HG03064 (cell line): ENCODE results near the gene VPS37C.
"Not testable (repeated sequence)": the region's sequence is repeated elsewhere in the genome, so short reads cannot be mapped to it uniquely, and the experiment has no call there.

Source experiments
- ATAC-seq: cut with Tn5 transposase; IDR thresholded peaks from one replicate; pipeline ENCODE4 v1.9.1; 2021; ENCODE audit warnings: low read depth; ENCODE audit not compliant: unreplicated experiment

Gene VPS37C

DNA sequence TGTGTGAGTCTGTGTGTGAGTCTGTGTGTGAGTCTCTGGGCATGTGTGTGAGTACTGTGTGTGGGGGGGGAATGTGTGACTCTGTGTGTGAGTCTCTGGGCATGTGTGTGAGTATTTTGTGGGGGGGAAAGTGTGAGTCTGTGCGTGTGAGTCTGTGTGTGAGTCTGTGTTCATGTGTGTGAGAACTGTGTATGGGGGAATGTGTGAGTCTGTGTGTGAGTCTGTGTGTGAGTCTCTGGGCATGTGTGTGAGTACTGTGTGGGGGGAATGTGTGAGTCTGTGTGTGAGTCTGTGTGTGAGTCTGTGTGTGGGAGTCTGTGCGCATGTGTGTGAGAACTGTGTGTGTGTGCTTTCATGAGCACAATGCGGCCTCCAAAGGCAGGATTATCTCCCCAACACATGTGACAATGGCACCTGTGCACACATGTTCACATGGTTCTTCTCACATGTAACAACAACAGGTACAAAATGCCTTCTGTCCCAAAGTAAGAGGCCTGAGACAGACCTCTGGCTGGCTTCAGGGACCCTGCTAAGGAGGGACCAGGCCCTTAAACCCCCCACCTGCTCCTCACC is 57.3 kb downstream of the VPS37C start:
- no peak for ATAC-seq

DNA sequence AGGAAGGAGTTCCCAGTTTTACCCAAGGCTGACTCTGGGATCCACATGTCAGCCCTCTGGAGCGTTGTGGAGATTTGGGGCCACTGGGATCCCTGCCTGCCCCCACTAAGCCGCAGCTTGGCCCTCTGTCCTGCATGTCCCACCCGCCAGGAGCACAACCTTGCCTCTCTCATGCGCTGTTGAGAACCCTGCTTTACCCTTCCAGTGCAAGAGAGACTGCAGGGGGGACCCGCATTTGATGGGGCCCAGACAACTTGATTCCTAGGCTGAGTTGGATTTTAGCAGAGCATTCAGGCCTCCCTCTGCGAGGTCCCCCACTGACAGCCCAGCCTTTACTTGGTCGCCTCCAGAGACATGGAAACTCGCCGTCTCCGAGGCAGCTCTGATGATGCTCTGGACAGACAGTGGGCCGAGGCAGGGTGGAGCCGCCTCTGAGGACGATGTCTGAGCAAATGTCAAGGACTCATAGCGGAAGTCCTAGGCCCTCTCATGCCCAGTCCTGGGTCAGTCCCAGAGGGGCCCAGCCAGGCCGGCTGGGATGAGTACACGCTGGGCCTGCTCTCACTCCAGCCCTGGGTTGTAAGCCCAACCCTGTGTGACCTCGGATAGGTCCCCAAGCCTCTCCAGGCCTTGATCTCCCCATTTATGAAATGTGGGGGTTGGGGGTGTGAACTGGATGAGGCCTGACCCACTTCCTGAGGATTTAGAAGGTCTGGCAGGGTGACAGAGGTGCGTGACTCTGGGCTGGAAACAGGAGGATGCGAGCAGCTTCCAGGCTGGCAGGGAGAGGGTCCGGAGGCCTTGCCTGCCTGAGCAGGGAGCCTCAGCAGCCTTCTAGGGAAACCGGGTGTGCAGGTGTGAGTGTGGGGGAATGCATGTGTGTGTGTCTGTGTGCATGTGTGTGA is 58.3 kb downstream of the VPS37C start:
- no peak for ATAC-seq

DNA sequence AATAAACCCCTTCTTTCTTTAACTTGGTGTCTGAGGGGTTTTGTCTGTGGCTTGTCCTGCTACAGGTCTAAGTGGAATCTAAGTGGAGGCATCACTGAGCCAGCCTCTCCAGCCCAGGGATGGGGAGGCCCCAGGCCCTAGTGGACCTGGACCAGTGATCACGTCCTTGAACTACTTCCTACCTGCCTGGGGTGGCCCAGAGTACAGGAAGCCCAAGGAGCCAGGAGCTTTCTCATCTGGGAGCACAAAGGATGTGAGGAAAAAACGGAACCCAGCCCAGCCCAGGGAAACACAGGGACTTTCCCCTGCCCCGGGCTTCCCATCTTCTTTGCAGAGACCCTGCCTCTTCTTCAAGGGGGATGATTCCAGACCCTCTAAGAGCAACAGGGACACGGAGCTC is 62.4 kb downstream of the VPS37C start:
- ATAC-seq, result no peak

DNA sequence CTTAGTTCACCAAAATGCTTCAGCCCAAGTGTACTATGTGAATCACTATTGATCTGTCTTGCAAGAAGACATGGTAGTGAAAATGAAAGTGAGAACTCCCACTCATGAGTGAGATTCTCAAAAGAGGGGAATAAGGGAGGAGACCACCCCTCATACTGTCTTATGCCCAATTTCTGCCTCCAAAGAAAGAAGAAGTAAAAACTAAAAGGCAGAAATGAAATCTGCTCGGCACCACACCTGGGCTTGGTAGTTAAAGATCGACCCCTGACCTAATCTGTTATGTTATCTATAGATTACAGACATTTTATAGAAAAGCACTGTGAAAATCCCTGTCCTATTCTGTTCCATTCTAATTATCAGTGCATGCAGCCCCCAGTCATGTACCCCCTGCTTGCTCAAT is 63.0 kb downstream of the VPS37C start:
- not testable (repeated sequence) for ATAC-seq

DNA sequence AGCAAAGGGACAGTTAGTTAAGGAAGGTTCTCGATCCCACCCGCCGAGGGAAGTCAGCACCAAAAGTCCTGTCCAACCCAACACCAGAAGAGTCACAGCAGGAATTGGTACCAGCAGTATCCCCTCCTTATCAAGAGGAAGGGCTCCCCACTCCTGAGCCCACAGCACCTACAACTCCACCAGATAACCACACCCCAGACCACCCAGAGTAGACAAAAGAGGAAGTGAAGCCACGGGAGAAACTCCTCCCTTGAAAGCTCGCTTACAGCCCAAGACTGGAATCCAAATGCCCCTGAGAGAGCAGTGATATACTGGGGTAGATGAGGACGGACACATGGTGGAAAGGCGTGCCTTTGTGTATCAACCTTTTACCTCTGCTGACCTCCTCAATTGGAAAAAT is 66.2 kb downstream of the VPS37C start:
- no peak for ATAC-seq

DNA sequence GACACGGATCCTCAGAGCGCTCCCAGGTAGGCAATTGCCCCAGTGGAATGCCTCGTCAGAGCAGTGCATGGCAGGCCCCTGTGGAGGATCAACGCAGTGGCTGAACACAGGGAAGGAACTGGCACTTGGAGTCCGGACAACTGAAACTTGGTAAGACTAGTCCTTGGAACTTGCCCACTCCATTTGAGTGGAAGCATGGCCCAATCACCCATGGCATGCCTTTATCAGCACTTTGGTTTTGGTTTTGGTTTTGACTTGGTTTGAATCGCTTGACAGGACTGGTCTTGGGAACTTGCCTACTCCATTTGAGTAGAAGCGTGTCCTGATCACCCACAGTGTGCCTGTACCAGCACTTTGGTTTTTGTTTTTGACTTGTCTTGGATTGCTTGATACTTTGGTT is 67.1 kb downstream of the VPS37C start:
- ATAC-seq, result not testable (repeated sequence)

DNA sequence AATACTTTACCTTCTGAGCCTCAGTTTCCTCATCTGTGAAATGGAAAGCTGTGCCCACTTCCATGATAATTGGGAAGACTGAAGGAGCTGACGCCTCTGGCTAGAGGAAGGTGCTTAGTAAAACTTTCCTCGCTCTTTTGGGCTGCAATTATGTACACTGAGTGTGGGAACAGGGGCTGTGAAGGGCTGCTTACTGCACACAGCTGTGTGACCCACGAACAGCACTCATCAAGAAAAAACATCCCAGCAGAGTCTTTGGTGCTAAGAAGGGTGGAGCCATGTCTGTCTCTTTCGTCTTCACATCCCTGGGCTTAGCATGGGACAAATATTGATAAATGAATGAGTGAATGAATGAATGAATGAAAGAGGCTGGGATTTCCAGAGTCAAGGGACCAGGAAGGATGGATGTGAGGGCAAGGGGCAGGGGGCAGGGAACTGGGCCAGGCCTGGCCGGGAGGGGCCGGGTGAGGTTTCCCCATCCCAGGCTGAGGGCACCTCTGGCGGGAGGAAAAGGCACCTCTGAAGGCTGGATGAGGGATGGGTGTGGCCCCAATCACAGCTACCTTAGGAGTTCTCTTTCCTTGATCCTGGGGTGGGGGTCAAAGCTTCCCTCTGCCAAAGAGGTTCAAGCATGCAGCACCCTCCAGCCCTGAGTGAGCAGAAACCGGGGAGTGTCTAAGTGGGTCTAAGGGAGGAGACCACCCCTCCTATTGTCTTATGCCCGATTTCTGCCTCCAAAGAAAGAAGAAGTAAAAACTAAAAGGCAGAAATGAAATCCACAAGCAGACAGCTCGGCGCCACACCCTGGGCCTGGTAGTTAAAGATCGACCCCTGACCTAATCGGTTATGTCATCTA is 68.1 kb downstream of the VPS37C start:
- no peak for ATAC-seq

DNA sequence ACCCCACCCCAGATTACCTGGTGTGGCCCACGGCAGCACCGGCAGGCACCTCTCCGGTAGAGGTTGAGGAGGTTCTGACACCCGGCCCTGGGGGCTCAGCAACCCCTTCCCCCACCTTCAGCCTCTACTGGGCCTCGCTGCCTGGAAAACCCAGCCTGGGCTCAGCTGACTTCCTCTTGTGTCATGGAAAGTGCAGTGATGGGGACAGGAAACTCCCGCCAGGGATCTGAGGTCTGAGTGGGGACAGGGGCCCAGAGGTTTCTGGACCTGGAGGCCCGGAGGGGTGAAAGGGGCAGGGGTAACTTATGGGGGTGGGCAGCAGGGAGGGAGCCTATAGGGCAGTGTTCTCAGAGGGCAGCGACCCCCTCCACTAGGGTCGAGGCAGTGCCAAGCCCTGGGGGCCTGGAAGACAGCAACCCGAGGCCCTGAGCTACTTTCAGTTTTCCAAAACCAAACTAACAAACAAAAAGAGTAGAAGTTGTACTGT is 68.9 kb downstream of the VPS37C start:
- no peak for ATAC-seq

DNA sequence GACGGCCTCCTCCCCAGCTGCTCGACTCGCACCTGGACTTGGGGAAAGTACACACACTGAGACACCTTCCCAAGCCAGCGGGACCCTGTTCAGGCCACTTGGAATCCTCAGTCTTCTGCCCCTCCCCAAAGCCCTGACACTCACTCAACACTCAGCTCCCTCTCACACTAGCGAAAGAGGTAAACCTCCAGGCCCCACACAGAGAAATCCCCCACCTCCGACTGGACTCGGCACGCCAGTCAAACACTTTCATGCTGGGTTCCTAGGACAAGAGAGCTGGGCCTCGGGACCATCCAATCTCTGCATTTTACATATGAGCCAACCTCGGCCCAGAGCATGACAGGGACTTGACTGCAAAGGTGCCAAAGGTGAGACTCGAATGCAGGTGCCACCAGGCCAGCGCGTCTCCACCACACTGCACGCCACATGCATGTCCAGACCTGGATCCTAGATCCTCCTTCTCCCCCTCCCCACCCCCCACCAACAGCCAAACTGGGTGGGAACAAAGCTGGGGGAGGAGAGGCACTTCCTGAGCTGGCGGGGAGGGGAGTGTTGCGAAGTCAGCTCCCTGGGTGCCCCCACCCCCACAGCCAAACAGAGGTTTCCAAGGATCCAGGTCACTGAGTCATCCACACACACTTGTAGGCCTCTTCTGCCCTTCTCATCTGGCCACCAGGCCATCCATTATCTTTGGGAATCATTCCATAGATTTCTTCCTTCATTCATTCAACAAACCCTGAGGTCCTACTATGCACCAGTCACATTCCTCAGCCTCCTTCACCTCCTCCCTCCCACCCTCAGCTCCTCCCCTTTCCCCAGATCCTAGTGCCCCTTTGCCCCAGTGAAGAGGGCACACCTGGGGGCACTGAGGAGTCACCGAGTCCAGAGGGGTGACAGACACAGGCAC is 69.6 kb downstream of the VPS37C start:
- no peak for ATAC-seq

DNA sequence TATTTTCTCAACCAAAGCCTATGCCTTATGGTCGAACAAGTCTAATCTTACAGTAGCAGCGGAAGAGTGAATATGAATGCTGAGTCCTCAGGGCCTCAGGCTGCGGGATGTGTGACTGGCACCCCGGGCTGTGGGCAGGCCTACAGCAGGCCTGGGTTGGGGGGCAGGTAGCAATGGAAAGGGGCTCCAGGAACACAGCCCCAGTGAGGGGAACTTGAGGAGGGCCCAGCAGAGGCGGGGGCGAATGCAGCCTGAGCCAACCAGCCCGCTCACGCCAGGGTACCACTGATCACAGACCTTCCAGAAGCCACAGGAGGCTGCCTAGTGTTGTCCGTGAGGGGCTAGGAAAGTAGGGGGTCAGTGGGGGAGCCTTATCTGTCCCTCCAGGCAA is 70.2 kb downstream of the VPS37C start:
- ATAC-seq, result no peak

DNA sequence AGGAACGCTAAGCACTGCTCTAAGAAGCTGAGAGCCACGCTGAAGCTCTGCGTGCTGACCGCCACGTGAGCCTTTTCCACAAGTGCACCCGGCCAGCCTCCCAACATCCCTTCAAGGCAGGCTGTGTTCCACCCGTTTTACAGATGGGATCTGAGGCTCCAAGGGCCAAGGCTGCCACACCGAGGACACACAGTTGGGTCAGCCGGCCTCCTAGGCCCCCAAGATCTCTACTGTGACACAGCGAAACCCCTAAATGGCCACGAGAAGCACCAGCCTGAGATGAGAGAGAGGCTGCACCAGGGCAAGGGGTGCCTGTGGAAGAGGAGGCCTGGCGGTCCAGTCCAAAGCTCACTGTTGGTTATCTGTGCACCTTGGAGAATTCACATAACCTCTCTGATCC is 70.7 kb downstream of the VPS37C start:
- no peak for ATAC-seq

DNA sequence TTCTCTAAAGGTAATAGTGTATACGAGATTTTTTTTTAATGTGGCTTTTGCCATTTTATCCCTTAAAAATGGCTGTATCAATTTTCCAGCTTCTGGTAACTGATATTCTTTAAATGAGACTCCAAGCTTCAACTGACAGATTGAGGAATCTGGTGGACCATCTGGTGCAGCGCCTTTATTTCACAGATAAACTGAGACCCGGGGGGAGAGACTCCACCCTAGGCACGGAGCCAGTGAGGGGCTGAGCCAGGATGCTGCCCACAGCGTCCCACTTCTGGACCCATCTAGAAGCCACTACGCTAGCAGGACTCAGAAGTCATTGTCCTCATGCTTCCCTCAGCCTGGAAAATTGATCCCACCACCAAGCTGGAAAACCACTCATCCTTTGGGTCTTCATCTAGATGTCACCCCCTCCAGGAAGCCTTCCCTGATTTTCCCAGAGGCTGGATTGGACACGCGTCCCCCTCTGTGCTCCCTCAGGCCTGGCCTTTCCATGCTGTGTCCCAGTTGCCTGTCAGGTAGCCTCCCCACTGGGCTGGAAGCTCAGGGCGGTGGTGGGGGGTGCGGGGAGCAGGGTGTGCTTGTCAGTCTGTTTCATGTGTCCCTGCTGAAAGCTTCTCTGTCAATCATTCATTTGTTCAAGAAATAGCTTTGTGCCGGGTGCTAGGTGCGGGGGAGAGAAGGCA is 71.3 kb downstream of the VPS37C start:
- no peak for ATAC-seq

DNA sequence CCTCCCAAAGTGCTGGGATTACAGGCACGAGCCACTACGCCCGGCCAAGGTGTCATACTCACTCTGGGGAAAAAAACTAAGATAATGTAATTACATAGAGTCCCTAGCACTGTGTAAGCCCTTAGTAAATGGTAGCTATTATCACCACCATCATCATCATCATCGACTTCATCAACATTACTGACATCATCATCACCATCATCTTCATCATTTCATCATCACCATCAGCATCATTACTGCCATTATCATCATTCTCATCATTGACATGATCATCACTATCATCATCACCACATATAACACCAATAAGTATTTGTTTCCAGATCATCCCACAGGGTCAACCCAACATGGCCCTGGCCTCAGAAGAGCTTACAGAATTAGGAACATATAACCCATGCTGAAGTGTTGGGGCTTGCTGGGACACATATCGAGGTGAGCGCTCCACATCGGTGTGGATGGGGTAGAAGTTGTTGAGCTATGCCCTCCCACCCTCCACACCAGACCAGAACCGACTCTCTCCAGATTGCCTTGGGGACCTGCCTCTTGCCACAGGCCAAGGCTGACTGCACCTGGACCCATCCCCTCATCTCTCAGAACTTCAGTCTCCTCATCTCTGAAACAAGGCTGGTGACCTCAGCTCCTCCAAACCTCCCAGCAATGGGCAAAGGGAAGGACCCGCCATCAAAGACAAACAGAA is 73.7 kb downstream of the VPS37C start:
- ATAC-seq, result no peak

DNA sequence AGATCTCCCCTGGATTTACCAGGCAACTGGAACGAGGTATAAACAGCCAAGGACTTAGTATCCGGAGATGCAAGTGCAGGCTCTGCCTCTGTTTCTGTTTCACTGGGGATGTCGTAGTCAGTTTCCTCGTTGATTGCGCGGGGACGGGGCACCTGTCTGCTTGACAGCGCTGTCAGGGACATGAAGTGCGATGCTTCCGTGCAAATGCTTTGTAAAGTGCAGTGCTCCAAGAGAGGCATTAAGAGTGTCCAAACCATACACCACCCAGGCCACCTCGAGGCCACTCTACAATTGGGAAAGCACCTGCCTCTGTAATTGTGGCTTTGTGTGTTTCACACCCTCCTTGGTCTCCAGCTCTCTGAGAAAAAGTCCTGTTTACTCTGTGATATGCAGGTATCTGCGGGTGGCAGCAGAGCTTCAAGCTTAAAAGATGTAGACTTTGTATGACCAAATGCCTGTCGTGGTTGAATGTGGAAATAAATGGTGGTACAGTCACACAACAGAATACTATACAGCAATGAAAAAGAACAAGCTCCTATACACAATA is 77.6 kb downstream of the VPS37C start:
- no peak for ATAC-seq

DNA sequence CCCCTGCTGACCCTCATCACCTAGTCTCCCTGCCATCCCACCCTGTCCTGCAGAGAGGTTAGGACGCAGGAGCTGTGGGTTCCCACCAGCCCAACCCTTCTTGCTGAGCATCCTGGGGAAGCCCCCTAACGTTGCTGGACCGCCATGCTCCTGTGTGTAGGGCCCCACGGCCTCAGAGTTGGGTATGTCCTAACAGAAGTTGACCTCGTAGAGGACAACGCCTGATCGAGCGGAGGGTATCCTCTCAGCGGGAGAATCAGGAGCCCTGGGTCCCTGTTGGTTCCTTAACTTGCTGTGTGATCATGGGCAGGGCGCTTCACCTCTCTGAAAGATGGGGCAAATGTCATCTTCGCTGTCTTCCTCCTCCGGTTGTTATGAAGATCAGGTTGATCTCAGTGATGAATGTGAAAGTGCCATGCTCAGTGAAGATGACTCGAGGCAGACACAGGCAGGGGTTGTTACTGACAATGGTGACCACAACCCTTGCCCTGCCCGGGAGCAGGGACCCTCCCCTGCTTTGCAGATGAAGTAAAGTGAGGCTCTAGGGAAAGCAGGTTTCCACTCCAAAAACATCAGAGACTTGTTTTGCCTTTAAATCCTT is 78.2 kb downstream of the VPS37C start:
- no peak for ATAC-seq

DNA sequence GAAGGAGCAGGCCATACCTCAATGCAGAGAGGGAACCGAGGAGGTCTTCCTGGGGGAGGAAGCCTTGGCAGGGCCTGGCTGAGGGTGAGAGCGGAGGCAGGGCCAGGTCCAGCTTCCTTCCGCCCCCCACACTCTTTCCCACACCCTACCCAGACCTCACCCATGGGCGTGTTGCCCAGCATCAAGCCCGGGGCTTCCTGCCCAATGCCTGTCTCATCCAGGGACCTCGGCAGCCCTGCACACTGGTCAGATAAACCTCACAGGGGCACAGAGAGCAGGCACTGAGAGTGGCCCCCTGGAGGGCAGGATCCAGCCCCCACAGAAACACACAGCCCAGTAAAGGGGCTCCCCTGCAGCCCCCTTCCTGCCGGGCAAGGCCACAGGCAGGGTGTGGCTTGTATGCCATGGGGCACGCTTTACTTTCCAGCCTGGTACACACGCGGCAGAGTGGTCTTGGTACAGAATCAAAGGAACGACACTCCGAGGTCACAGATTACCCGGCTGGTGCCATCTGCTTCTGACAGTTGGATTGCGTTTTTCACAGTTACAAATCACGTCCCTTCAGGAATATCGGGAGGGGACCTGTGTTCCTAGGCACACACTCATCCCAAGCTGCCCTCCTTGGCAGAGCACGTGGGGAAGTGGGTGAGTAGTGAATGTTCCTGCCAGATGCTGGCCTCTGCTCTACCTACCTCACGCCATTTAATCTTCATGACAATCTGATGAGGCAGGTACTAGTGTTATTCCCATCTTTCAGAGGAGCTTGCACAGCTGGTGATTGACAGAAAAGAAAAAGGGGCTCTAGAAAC is 79.0 kb downstream of the VPS37C start:
- ATAC-seq, result no peak

DNA sequence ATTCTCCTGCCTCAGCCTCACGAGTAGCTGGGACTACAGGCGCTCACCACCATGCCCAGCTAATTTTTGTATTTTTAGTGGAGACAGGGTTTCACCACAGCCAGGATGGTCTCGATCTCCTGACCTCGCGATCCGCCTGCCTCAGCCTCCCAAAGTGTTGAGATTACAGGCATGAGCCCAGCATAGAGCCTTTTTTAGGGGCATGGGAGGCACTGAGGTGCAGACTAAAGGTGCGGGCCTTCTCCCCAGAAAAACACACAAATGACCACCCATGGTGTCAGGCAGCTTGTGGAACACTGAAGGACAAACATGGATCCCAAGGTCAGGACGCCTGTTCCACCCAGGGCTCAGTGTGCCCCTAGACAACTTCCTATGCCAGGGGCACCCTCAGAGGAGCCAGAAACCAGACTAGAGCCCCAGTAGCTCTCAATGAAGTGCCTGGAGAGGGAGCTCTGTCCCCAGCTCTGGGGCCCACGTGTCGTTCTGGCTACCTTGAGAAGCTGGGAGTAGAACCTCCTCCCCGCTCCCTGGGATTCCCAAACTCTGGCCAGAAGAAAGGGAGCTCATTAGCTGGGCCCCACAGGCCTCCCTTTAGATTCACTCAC is 80.1 kb downstream of the VPS37C start:
- ATAC-seq, result no peak
